H1 (cell line): ENCODE data around the gene STK16. TPM values are rescaled to one million over a fixed set of nuclear protein-coding genes. Genes with fewer than 3 reads are reported as not detected.

ENCODE experiments used
- CTCF ChIA-PET: fragments of 300-600 bp; sonication (Branson Sonifier 250); formaldehyde crosslinking; loops from one replicate; lab custom pipeline; 2021; ENCODE audit not compliant: partially characterized antibody; lab: Charles Lee
- POLR2A ChIA-PET: fragments of 300-600 bp; sonication (Branson Sonifier 250); formaldehyde crosslinking; loops from one replicate; lab custom pipeline; 2021; ENCODE audit warnings: inconsistent platforms; ENCODE audit not compliant: partially characterized antibody; lab: Charles Lee
- DNase-seq, 2 experiments: peaks; one replicate each; pipeline versions ENCODE4 v3.0.0 to v3.0.0-alpha.2; 2010 to 2022; ENCODE audit warnings: low spot score in 2 of 2, low read depth in 1 of 2, mixed read lengths in 1 of 2
- FAIRE-seq: peaks from 2 replicates; lab custom pipeline; 2011; peaks lifted over from hg19 to GRCh38; lab: Jason Lieb, UNC
- H2AFZ ChIP-seq: 2 replicates; pipeline ENCODE4 v1.8.1; 2012; ENCODE audit warnings: low read length, inconsistent platforms
- H2AK5ac ChIP-seq: 2 replicates; pipeline ENCODE4 v1.6.1; 2013; ENCODE audit warnings: low read depth, low read length
- H2BK120ac ChIP-seq: replicated peaks from 2 replicates; pipeline ENCODE3; 2013; ENCODE audit warnings: low read depth, low read length, inconsistent platforms
- H2BK12ac ChIP-seq: 2 replicates; pipeline ENCODE4 v1.6.1; 2013; ENCODE audit warnings: low read depth, low read length
- H2BK15ac ChIP-seq: 2 replicates; pipeline ENCODE4 v1.6.1; 2013; ENCODE audit warnings: low read length
- H2BK20ac ChIP-seq: 2 replicates; pipeline ENCODE4 v1.6.1; 2013; ENCODE audit warnings: low read length
- H2BK5ac ChIP-seq: 2 replicates; pipeline ENCODE4 v1.6.1; 2013; ENCODE audit warnings: low read depth, low read length
- H3K14ac ChIP-seq: 2 replicates; pipeline ENCODE4 v1.6.1; 2013; ENCODE audit warnings: inconsistent platforms; ENCODE audit not compliant: insufficient read length
- H3K18ac ChIP-seq: 2 replicates; pipeline ENCODE4 v1.6.1; 2013; ENCODE audit warnings: low read length; ENCODE audit errors: extremely low read depth
- H3K23ac ChIP-seq: 2 replicates; pipeline ENCODE4 v1.6.1; 2013; ENCODE audit warnings: inconsistent platforms; ENCODE audit not compliant: insufficient read length
- H3K23me2 ChIP-seq: 2 replicates; pipeline ENCODE4 v1.6.1; 2013; ENCODE audit warnings: low read depth, low read length
- H3K27ac ChIP-seq: 2 replicates; pipeline ENCODE4 v1.6.1; 2011; ENCODE audit warnings: low read depth, low read length, inconsistent platforms
- H3K27me3 ChIP-seq, 4 experiments: replicated peaks in 1 of 4; 1 replicate in 1 of 4; 2 replicates in 3 of 4; pipeline versions ENCODE4 v1.6.1 to v1.8.1; 2011 to 2013; ENCODE audit warnings: low read length in 3 of 4, mild to moderate bottlenecking in 3 of 4, inconsistent platforms in 2 of 4, mixed read lengths in 2 of 4, moderate library complexity in 1 of 4; ENCODE audit not compliant: control insufficient read depth in 3 of 4, insufficient read depth in 3 of 4; ENCODE audit errors: extremely low read depth in 1 of 4
- H3K36me3 ChIP-seq, 4 experiments: 2 replicates each; pipeline versions ENCODE4 v1.6.1 to v1.8.1; 2011 to 2013; ENCODE audit warnings: mild to moderate bottlenecking in 4 of 4, low read length in 3 of 4, moderate library complexity in 2 of 4, control low read depth in 1 of 4, inconsistent platforms in 1 of 4; ENCODE audit not compliant: insufficient read depth in 4 of 4, control insufficient read depth in 2 of 4
- H3K4ac ChIP-seq: replicated peaks from 2 replicates; pipeline ENCODE3; 2013; ENCODE audit warnings: low read length, low read depth, mixed read lengths, inconsistent platforms; ENCODE audit not compliant: insufficient read length
- H3K4me1 ChIP-seq, 4 experiments: replicated peaks in 1 of 4; 1 replicate in 1 of 4; 2 replicates in 3 of 4; pipeline versions ENCODE4 v1.6.1 to v1.8.1; 2011 to 2013; ENCODE audit warnings: low read length in 3 of 4, inconsistent platforms in 2 of 4, mixed read lengths in 1 of 4; ENCODE audit not compliant: insufficient read depth in 4 of 4, control insufficient read depth in 3 of 4
- H3K4me2 ChIP-seq, 2 experiments: 2 replicates each; pipeline versions ENCODE4 v1.6.1 to v1.8.1; 2011 to 2013; ENCODE audit warnings: low read depth in 2 of 2, low read length in 2 of 2, control low read depth in 1 of 2, inconsistent platforms in 1 of 2, mild to moderate bottlenecking in 1 of 2; ENCODE audit not compliant: insufficient read depth in 1 of 2
- H3K4me3 ChIP-seq, 4 experiments: fragments of 200-600, 300-600 bp in 1 of 4; sonication (generic), shearing (Covaris generic), sonication (Bioruptor Twin) in 1 of 4; 2 replicates each; pipeline versions ENCODE4 v1.5.1 to v1.8.1; 2011 to 2016; ENCODE audit warnings: low read length in 4 of 4, low read depth in 3 of 4, control low read depth in 2 of 4, inconsistent platforms in 2 of 4, mild to moderate bottlenecking in 2 of 4, mixed read lengths in 1 of 4, moderate library complexity in 1 of 4; ENCODE audit not compliant: insufficient read depth in 2 of 4; ENCODE audit errors: extremely low read depth in 1 of 4
- H3K56ac ChIP-seq: replicated peaks from 2 replicates; pipeline ENCODE3; 2013; ENCODE audit warnings: low read depth, mild to moderate bottlenecking, mixed read lengths, low read length, inconsistent platforms; ENCODE audit not compliant: insufficient read length
- H3K79me1 ChIP-seq: 2 replicates; pipeline ENCODE4 v1.6.1; 2013; ENCODE audit warnings: low read depth, low read length, control low read depth
- H3K79me2 ChIP-seq, 2 experiments: 2 replicates each; pipeline versions ENCODE4 v1.6.1 to v1.8.1; 2012 to 2013; ENCODE audit warnings: low read length in 2 of 2, mild to moderate bottlenecking in 2 of 2, inconsistent platforms in 1 of 2; ENCODE audit not compliant: insufficient read depth in 2 of 2, control insufficient read depth in 1 of 2
- H3K9ac ChIP-seq, 4 experiments: replicated peaks in 1 of 4; 1 replicate in 1 of 4; 2 replicates in 3 of 4; pipeline versions ENCODE4 v1.6.1 to v1.8.1; 2011 to 2013; ENCODE audit warnings: low read depth in 3 of 4, low read length in 3 of 4, control low read depth in 2 of 4, mild to moderate bottlenecking in 2 of 4, moderate library complexity in 2 of 4, inconsistent platforms in 1 of 4; ENCODE audit errors: extremely low read depth in 1 of 4
- H3K9me3 ChIP-seq, 2 experiments: 2 replicates each; pipeline versions ENCODE4 v1.6.1 to v1.8.1; 2012 to 2013; ENCODE audit warnings: mild to moderate bottlenecking in 2 of 2, moderate library complexity in 2 of 2, control low read depth in 1 of 2, inconsistent platforms in 1 of 2, low read depth in 1 of 2, low read length in 1 of 2, mixed read lengths in 1 of 2; ENCODE audit not compliant: insufficient read depth in 2 of 2
- H4K20me1 ChIP-seq, 2 experiments: replicated peaks in 1 of 2; 2 replicates each; pipeline versions ENCODE3 to v1.8.1; 2011 to 2013; ENCODE audit warnings: inconsistent platforms in 2 of 2, low read length in 2 of 2, mild to moderate bottlenecking in 1 of 2; ENCODE audit not compliant: insufficient read depth in 2 of 2, control insufficient read depth in 1 of 2
- H4K5ac ChIP-seq: 2 replicates; pipeline ENCODE4 v1.6.1; 2013; ENCODE audit warnings: low read length, low read depth, mixed read lengths, inconsistent platforms; ENCODE audit not compliant: insufficient read length
- H4K8ac ChIP-seq: 2 replicates; pipeline ENCODE4 v1.8.0; 2013; ENCODE audit warnings: mild to moderate bottlenecking, moderate library complexity, low read length, inconsistent platforms; ENCODE audit not compliant: insufficient read depth; ENCODE audit errors: extremely low read depth
- H4K91ac ChIP-seq: replicated peaks from 2 replicates; pipeline ENCODE3; 2013; ENCODE audit warnings: low read length, mixed read lengths, inconsistent platforms; ENCODE audit not compliant: insufficient read length
- CHD2 ChIP-seq: IDR thresholded peaks from 2 replicates; pipeline ENCODE4 v1.6.1; 2012; ENCODE audit warnings: low read length, improper control_type of control experiment
- CREB1 ChIP-seq: IDR thresholded peaks from 2 replicates; pipeline ENCODE4 v1.6.1; 2012; ENCODE audit warnings: inconsistent platforms
- CTBP2 ChIP-seq: IDR thresholded peaks from 2 replicates; pipeline ENCODE4 v1.7.0; 2011; ENCODE audit warnings: borderline replicate concordance, mild to moderate bottlenecking, moderate library complexity, mixed read lengths, low read length; ENCODE audit not compliant: insufficient read depth, insufficient read length
- EZH2 ChIP-seq: fragments of 200-600 bp; sonication (generic); IDR thresholded peaks from 2 replicates; pipeline ENCODE4 v1.7.1; 2012; ENCODE audit warnings: low read depth, mild to moderate bottlenecking, moderate library complexity, low read length, inconsistent platforms; ENCODE audit not compliant: severe bottlenecking
- MAFK ChIP-seq: IDR thresholded peaks from 2 replicates; pipeline ENCODE4 v1.6.1; 2012; ENCODE audit warnings: low read depth, mild to moderate bottlenecking, improper control_type of control experiment, low read length
- RNF2 ChIP-seq: fragments of 200-900, 300-1000 bp; sonication (generic); IDR thresholded peaks from 2 replicates; pipeline ENCODE4 v1.7.1; 2016; ENCODE audit warnings: borderline replicate concordance, low read depth, mild to moderate bottlenecking, antibody characterized with exemption, low read length; ENCODE audit not compliant: poor library complexity, severe bottlenecking; ENCODE audit errors: missing control alignments
- RXRA ChIP-seq: IDR thresholded peaks from 2 replicates; pipeline ENCODE4 v1.6.1; 2011; ENCODE audit warnings: low read depth, mild to moderate bottlenecking, low read length, moderate library complexity; ENCODE audit not compliant: insufficient read depth
- SIRT6 ChIP-seq: IDR thresholded peaks from one replicate; pipeline ENCODE4 v1.7.1; 2012; ENCODE audit warnings: low read length, inconsistent platforms
- TAF7 ChIP-seq: optimal IDR thresholded peaks from 2 replicates; pipeline ENCODE3; 2011; ENCODE audit warnings: low read depth, mild to moderate bottlenecking, inconsistent platforms, low read length, moderate library complexity, borderline replicate concordance
- USF2 ChIP-seq: IDR thresholded peaks from 2 replicates; pipeline ENCODE4 v1.6.1; 2011; ENCODE audit warnings: low read length, improper control_type of control experiment
- WGBS, 2 experiments: shearing (Covaris generic) in 1 of 2; methylation state at CpG; one replicate each; pipeline versions ENCODE4 v1.1.6 to v1.1.7; 2013 to 2015; ENCODE audit warnings: low lambda C conversion rate in 2 of 2, mixed read lengths in 2 of 2, inconsistent platforms in 1 of 2, low coverage in 1 of 2, missing lambda C conversion rate in 1 of 2; ENCODE audit not compliant: insufficient replicate concordance in 2 of 2, insufficient coverage in 1 of 2, insufficient read length in 1 of 2; ENCODE audit errors: extremely low coverage in 1 of 2, missing lambda C conversion rate in 1 of 2; 5-methylcytosine and 5-hydroxymethylcytosine counted together
- polyA plus RNA-seq, 7 experiments: library from polyadenylated mRNA; depleted of rRNA in 3 of 7; stranded (reverse) in 5 of 7; unstranded in 2 of 7; fragments of >200 nt in 5 of 7; fragments of 200-250 nt in 2 of 7; gene quantifications; 1 replicate in 5 of 7; 2 replicates in 1 of 7; 4 replicates in 1 of 7; pipeline versions ENCODE4 v1.2.1 to v1.2.3, GENCODE V29; 2011 to 2013; ENCODE audit warnings: missing spikeins in 2 of 7, mixed read lengths in 2 of 7
- total RNA-seq: library from RNA; stranded (reverse); fragmentation: NEBNext Ultra II Directional; extraction: Animal tissue kit (Norgen Biotek cat#: 25700); gene quantifications from 2 replicates; pipeline ENCODE4 v1.2.1, GENCODE V29; 2021

Gene STK16
- total and polyA plus RNA-seq, 2 of the 8 experiments (the other 6 are each of a cell fraction or from before 2014, with no cell fraction given) = 21.3 to 51.4 TPM

GRCh38 chr2:219250049-219250781 lies 4.9 kb downstream of the STK16 start:
- Histone ChIP-seq H4K5ac (no peak overlapping the region), H3K9ac (no peak overlapping the region), H4K20me1 (peaks cover 0 to 2% of the 10 kb centered on the region in 2 experiments), H2BK5ac (no peak overlapping the region), H3K36me3 (peaks cover 0 to 9% (median 5%) of the 10 kb centered on the region in 4 experiments; a peak in 5 of 8 replicates), H3K4me2 (0 out of 4 replicates have a peak overlapping the region, but pooled peaks of 1 of the 2 experiments have one; percentile 20), H3K23me2 (peaks cover 21% of the 10 kb centered on the region), H4K91ac (no peak overlapping the region), H2AK5ac (no peak overlapping the region), H3K79me1 (peaks cover 8% of the 10 kb centered on the region; the same call in 1 of the 2 replicates), H2BK15ac (no peak overlapping the region), H3K79me2 (peaks cover 0 to 5% of the 10 kb centered on the region in 2 experiments; a peak in 1 of 4 replicates), H3K27ac (no peak overlapping the region), H3K27me3 (peaks cover 9 to 33% (median 25%) of the 10 kb centered on the region in 4 experiments), H2BK12ac (no peak overlapping the region), H2AFZ (no peak overlapping the region), H3K23ac (no peak overlapping the region), H2BK20ac (no peak overlapping the region), H3K4me1 (peaks cover 5 to 17% (median 10%) of the 10 kb centered on the region in 4 experiments), H3K18ac (no peak overlapping the region), H3K4me3 (no peak overlapping the region), H3K4ac (no peak overlapping the region), H2BK120ac (no peak overlapping the region), H4K8ac (no peak overlapping the region), H3K9me3 (no peaks in the 10 kb centered on the region), H3K56ac (no peak overlapping the region), H3K14ac (no peak overlapping the region)
- WGBS, 2 experiments = 91% methylated on average over 22 of the region's 22 CpGs; no CpG with 5 or more reads in 1 of the 2 experiments
- POLR2A ChIA-PET = interaction anchor here (1.0 to 14.9 kb wide), 15 partner anchors 8 to 80 kb away, joined by 3 to 190 read pairs (median 5); partner anchors contain the start of genes ABCB6, ANKZF1, ATG9A and DNAJB2
- CTCF ChIA-PET = interaction anchor here (0.7 to 6.6 kb wide), 11 partner anchors 11 to 279 kb away, joined by 3 to 118 read pairs (median 3); partner anchors contain the start of genes DNAJB2 and ZFAND2B
- FAIRE-seq (no peak), DNase-seq (no peak)
- no peak for TF ChIP-seq USF2
- TF ChIP-seq CTBP2 = no peak
- no peak for TF ChIP-seq CHD2
- TF ChIP-seq MAFK = no peak
- no peak for TF ChIP-seq EZH2
- TF ChIP-seq TAF7 = no peak
- no peak for TF ChIP-seq RXRA
- no peak for TF ChIP-seq SIRT6
- no peak for TF ChIP-seq RNF2
- TF ChIP-seq CREB1 = no peak
